Measurements from ENCODE around the gene ZSWIM3. TPM values are rescaled to one million over a fixed set of nuclear protein-coding genes. Genes with fewer than 3 reads are reported as not detected.

ZSWIM3 gene
- total RNA-seq, 6 donors from 2014 or later, result 2.4 to 7.3 (median 3.9) TPM

GRCh38 chr20:45882469-45883099 lies 25.2 kb downstream of the ZSWIM3 start:
- ATAC-seq (ENCODE audit: low FRiP score in 2 of 2) (no peak), DNase-seq (no peak)
- no peaks in the 10 kb centered on the region for H3K9me3 ChIP-seq
- no peak overlapping the region for H3K27ac ChIP-seq
- H3K27me3 ChIP-seq, result no peaks in the 10 kb centered on the region
- 92 to 100% methylated on average over 1 to 4 of the region's 4 CpGs for WGBS, 2 donors
- H3K36me3 ChIP-seq, result peaks cover 5 to 56% (median 28%) of the 10 kb centered on the region in 4 donors
- H3K4me1 ChIP-seq, result peaks cover 12 to 26% (median 17%) of the 10 kb centered on the region in 4 donors
- TF ChIP-seq CTCF (IDR thresholded peaks at IDR 0.05), result no peak
- no peak for TF ChIP-seq POLR2A (IDR thresholded peaks at IDR 0.05)
- no peak for TF ChIP-seq POLR2AphosphoS5 (IDR thresholded peaks at IDR 0.05)
- TF ChIP-seq EP300 (IDR thresholded peaks at IDR 0.05), result no peak
- H3K4me3 ChIP-seq, result no peak overlapping the region

- no peak overlapping the region for H3K4me3 ChIP-seq
- DNase-seq, result no peak
- peaks cover 12 to 26% (median 17%) of the 10 kb centered on the region in 4 donors for H3K4me1 ChIP-seq
- TF ChIP-seq POLR2A (IDR thresholded peaks at IDR 0.05), result no peak
- no peak for TF ChIP-seq CTCF (IDR thresholded peaks at IDR 0.05)
- no peaks in the 10 kb centered on the region for H3K9me3 ChIP-seq
- no peak overlapping the region for H3K27ac ChIP-seq
- ATAC-seq (ENCODE audit: low FRiP score in 2 of 2), result no peak
- WGBS, 2 donors, result 85 to 90% methylated on average over 7 to 9 of the region's 9 CpGs
- H3K27me3 ChIP-seq, result no peaks in the 10 kb centered on the region
- H3K36me3 ChIP-seq, result peaks cover 1 to 52% (median 23%) of the 10 kb centered on the region in 4 donors
Observed at GRCh38 chr20:45883100-45883469, 25.7 kb downstream of the ZSWIM3 start.

GRCh38 chr20:45886590-45887345 lies 29.4 kb downstream of the ZSWIM3 start:
- H3K9me3 ChIP-seq, result no peaks in the 10 kb centered on the region
- H3K27ac ChIP-seq, result no peak overlapping the region
- ATAC-seq (ENCODE audit: low FRiP score in 2 of 2), result no peak
- no peaks in the 10 kb centered on the region for H3K27me3 ChIP-seq
- no peak for TF ChIP-seq CTCF (IDR thresholded peaks at IDR 0.05)
- no peak for TF ChIP-seq EP300 (IDR thresholded peaks at IDR 0.05)
- TF ChIP-seq POLR2AphosphoS5 (IDR thresholded peaks at IDR 0.05), result no peak
- no peak for TF ChIP-seq POLR2A (IDR thresholded peaks at IDR 0.05)
- no peak overlapping the region for H3K4me3 ChIP-seq
- DNase-seq, result no peak
- peaks cover 0 to 45% (median 20%) of the 10 kb centered on the region in 4 donors for H3K36me3 ChIP-seq
- peaks cover 12 to 30% (median 22%) of the 10 kb centered on the region in 4 donors for H3K4me1 ChIP-seq
- 94% methylated on average over 11 to 18 of the region's 19 CpGs for WGBS, 2 donors

GRCh38 chr20:45887346-45887715 lies 29.9 kb downstream of the ZSWIM3 start, which contains the start of gene SPATA25:
SPATA25 (minus strand) TSS chr20:45887622; CDS start chr20:45887590, 32 bp downstream.
- TF ChIP-seq POLR2AphosphoS5 (IDR thresholded peaks at IDR 0.05), result no peak
- no peak for TF ChIP-seq POLR2A (IDR thresholded peaks at IDR 0.05)
- TF ChIP-seq CTCF (IDR thresholded peaks at IDR 0.05), result no peak
- TF ChIP-seq EP300 (IDR thresholded peaks at IDR 0.05), result no peak
- Histone ChIP-seq H3K36me3 (peaks cover 0 to 45% (median 20%) of the 10 kb centered on the region in 4 donors), H3K9me3 (no peaks in the 10 kb centered on the region), H3K4me3 (no peak within 1 kb of the TSS), H3K4me1 (peaks cover 16 to 32% (median 23%) of the 10 kb centered on the region in 4 donors), H3K27me3 (no peaks in the 10 kb centered on the region), H3K27ac (no peak within 1 kb of the TSS)
- 91 to 92% methylated on average over 8 of the region's 8 CpGs for WGBS, 2 donors
- ATAC-seq (ENCODE audit: low FRiP score in 2 of 2), result no peak
- DNase-seq, result no peak

All from upper lobe of left lung (tissue), 6 donors.